ENCODE results near the gene RAD23A. TPM values are rescaled to one million over a fixed set of nuclear protein-coding genes. Genes with fewer than 3 reads are reported as not detected.

Gene RAD23A
- total and polyA plus RNA-seq, 9 of the 15 experiments (the other 6 are each of a cell fraction or from before 2014, with no cell fraction given) = 9.5 to 181 (median 101) TPM

GRCh38 chr19:13001166-13001501 is 55.5 kb downstream of the RAD23A start:
- CTCF ChIA-PET (ENCODE audit: low intra/inter-chr PET ratio) = no interaction called here
- ATAC-seq = no peak
- Histone ChIP-seq H3K4me1 (replicated peaks in 1 of 2; ENCODE audit: control insufficient read depth in 2 of 2, insufficient read depth in 2 of 2, low read length in 2 of 2) (peaks cover 0 to 45% of the 10 kb centered on the region in 2 experiments; a peak in 3 of 5 replicates), H3K9me3 (replicated peaks; ENCODE audit: control insufficient read depth, insufficient read depth, low read depth, low read length) (no peaks in the 10 kb centered on the region), H3K36me3 (ENCODE audit: control insufficient read depth, insufficient read depth, low read length) (peaks cover 17% of the 10 kb centered on the region; the same call in 1 of the 3 replicates), H3K9me1 (ENCODE audit: control insufficient read depth, insufficient read depth, low read length) (peaks cover 8% of the 10 kb centered on the region), H3K27me3 (ENCODE audit: control insufficient read depth in 2 of 2, insufficient read depth in 2 of 2, low read length in 2 of 2) (no peaks in the 10 kb centered on the region), H4K20me1 (replicated peaks; ENCODE audit: control insufficient read depth, insufficient read depth, low read length) (peaks cover 16% of the 10 kb centered on the region), H2AFZ (ENCODE audit: low read depth, low read length) (no peak overlapping the region), H3K4me3 (no peak overlapping the region), H3K9ac (ENCODE audit: insufficient read depth in 1 of 2, low read depth in 2 of 2, low read length in 2 of 2) (peak overlapping the region in 1 of 2 experiments; percentile 56; a peak in 2 of 4 replicates), H3K79me2 (ENCODE audit: control insufficient read depth, insufficient read depth, low read length) (peaks cover 57% of the 10 kb centered on the region), H3K4me2 (ENCODE audit: insufficient read depth, low read length) (no peak overlapping the region), H3K27ac (ENCODE audit: extremely low read depth, low read depth, low read length) (no peak overlapping the region)
- in situ Hi-C loops (cut with MboI) = no loop called here
- WGBS (ENCODE audit: insufficient coverage, low coverage, missing lambda C conversion rate) = 92% methylated on average over 14 of the region's 19 CpGs
- intact Hi-C loops (cut with micrococcal nuclease) = no loop called here
- BruUV-seq (replicated peaks) = no TSS peak
- DNase-seq (ENCODE audit: extremely low read depth in 1 of 4, low spot score in 3 of 4) = no peak
- POLR2A ChIA-PET = interaction anchor here (0.8 to 1.7 kb wide), 2 partner anchors 12 to 21 kb away, joined by 3 to 4 read pairs; no protein-coding TSS in a partner anchor
- no peak for FAIRE-seq
- TF ChIP-seq MNT (conservative IDR thresholded peaks at IDR 0.05) (no peak), ZNF3 (CRISPR knock-in tag; IDR thresholded peaks at IDR 0.05) (no peak), ZBTB1 (CRISPR knock-in tag; IDR thresholded peaks at IDR 0.05; ENCODE audit: borderline replicate concordance, low read depth) (no peak), ZBTB33 (CRISPR knock-in tag; IDR thresholded peaks at IDR 0.05) (no peak), ZSCAN29 (IDR thresholded peaks at IDR 0.05) (no peak), ZNF668 (CRISPR knock-in tag; IDR thresholded peaks at IDR 0.05) (no peak)

All from K562 (cell line).